WTC11 (cell line): ENCODE measurements around the gene PEAK3.

Experiments used
- ELF4 ChIP-seq: sonication (generic); formaldehyde crosslinking; IDR thresholded peaks from 2 replicates; pipeline ENCODE4 v1.8.1; 2022; ENCODE audit warnings: low read depth, mild to moderate bottlenecking, moderate library complexity, missing genetic modification reagents
- GTF2I ChIP-seq: fragments of 250-450 bp; sonication (Bioruptor Pico); conservative IDR thresholded peaks from 2 replicates; pipeline ENCODE4 v1.4.0; 2021; ENCODE audit warnings: mild to moderate bottlenecking
- NFE2L1 ChIP-seq: sonication (generic); formaldehyde crosslinking; IDR thresholded peaks from 2 replicates; pipeline ENCODE4 v1.8.1; 2023; ENCODE audit warnings: missing genetic modification reagents
- NR1H2 ChIP-seq: sonication (generic); formaldehyde crosslinking; IDR thresholded peaks from 2 replicates; pipeline ENCODE4 v1.9.0; 2021; ENCODE audit warnings: mild to moderate bottlenecking, moderate library complexity, missing genetic modification reagents
- ZNF219 ChIP-seq: sonication (generic); formaldehyde crosslinking; IDR thresholded peaks from 2 replicates; pipeline ENCODE4 v1.8.0; 2023; ENCODE audit warnings: missing genetic modification reagents, mild to moderate bottlenecking, borderline replicate concordance
- TF ChIP-seq, protein P1 (sequence below): fragments of 200-600 bp; IDR thresholded peaks from 2 replicates; pipeline ENCODE4 v1.8.0; 2022; ENCODE audit warnings: antibody characterized with exemption

DNA sequence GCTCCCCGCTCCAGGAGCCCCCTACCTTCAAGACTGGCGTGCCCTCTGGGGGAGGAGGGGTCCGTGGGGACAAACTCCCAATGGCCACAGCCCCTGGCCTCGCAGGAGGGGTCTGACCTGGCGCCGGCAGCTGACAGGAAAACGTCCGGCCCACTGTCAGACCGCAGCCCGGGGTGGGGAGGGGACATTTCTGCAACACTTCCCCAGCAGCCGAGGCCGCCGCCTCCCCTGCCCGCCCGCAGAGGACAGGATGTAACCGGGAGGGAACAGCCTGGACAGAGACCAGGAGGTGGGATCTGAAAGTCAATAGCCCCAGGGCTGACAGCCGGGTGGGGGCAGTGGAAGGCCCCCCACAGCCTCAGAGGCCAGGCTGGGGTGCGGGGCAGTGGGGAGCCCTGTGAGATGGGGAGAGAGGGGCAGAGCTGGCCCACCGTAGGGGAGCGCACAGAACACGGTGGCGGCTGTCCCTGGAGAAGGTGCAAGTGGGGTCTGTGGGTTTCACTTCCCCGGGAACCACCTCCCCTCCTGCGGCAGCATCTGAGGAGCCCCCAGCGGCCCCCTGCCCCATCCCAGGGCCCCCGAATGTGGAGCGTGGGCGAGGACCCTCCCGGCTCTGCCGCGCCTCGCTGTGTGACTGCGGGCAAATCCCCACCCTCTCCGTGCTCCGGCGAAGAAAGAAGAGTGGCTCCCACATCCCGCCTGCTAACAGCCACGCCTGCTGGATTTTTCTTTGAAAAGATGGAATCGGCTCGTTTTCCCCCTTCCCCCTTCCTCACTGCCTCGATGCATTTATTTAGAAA lies at the start of gene PEAK3:
- TF ChIP-seq, protein P1, sequence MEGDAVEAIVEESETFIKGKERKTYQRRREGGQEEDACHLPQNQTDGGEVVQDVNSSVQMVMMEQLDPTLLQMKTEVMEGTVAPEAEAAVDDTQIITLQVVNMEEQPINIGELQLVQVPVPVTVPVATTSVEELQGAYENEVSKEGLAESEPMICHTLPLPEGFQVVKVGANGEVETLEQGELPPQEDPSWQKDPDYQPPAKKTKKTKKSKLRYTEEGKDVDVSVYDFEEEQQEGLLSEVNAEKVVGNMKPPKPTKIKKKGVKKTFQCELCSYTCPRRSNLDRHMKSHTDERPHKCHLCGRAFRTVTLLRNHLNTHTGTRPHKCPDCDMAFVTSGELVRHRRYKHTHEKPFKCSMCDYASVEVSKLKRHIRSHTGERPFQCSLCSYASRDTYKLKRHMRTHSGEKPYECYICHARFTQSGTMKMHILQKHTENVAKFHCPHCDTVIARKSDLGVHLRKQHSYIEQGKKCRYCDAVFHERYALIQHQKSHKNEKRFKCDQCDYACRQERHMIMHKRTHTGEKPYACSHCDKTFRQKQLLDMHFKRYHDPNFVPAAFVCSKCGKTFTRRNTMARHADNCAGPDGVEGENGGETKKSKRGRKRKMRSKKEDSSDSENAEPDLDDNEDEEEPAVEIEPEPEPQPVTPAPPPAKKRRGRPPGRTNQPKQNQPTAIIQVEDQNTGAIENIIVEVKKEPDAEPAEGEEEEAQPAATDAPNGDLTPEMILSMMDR, result no peak
- TF ChIP-seq ZNF219 (CRISPR knock-in tag) (no peak), ELF4 (CRISPR knock-in tag) (no peak), NFE2L1 (CRISPR knock-in tag) (no peak), GTF2I (0 out of 2 replicates have a peak, but pooled peaks have one; percentile 3), NR1H2 (no peak)
